Endothelial cell of umbilical vein (primary cell): ENCODE data around the gene BMPR1A. TPM values are rescaled to one million over a fixed set of nuclear protein-coding genes. Genes with fewer than 3 reads are reported as not detected.

Source experiments
- BruUV-seq: library from RNA; stranded (reverse); fragments of 400-500 nt; replicated peaks from 2 replicates; lab custom pipeline; 2021; lab: Mats Ljungman, UMichigan
- CTCF ChIA-PET: fragments of 300-600, 350-600 bp; sonication (Branson Sonifier 250); formaldehyde crosslinking; loops from one replicate; lab custom pipeline; 2021; ENCODE audit warnings: antibody characterized with exemption, inconsistent platforms; lab: Charles Lee
- POLR2A ChIA-PET: fragments of 300-600, 350-600 bp; sonication (Branson Sonifier 250); formaldehyde crosslinking; loops from one replicate; lab custom pipeline; 2021; ENCODE audit warnings: antibody characterized with exemption, inconsistent platforms; lab: Charles Lee
- DNase-seq: peaks from one replicate; pipeline ENCODE4 v3.0.0-alpha.2; 2011; ENCODE audit warnings: low read depth, low spot score
- FAIRE-seq: peaks from 2 replicates; lab custom pipeline; 2011; peaks lifted over from hg19 to GRCh38; lab: Jason Lieb, UNC
- H2AFZ ChIP-seq: 2 replicates; pipeline ENCODE4 v1.6.0; 2012; ENCODE audit warnings: low read depth, low read length, control low read depth, inconsistent platforms
- H3K27ac ChIP-seq: 2 replicates; pipeline ENCODE4 v1.5.1; 2011; ENCODE audit warnings: low read depth, mild to moderate bottlenecking, control low read depth, low read length, moderate library complexity; ENCODE audit not compliant: insufficient read depth
- H3K27me3 ChIP-seq, 2 experiments: 2 replicates each; pipeline versions ENCODE4 v1.6.0 to v1.6.1; 2011; ENCODE audit warnings: low read length in 2 of 2, mixed read lengths in 1 of 2; ENCODE audit not compliant: control insufficient read depth in 2 of 2, insufficient read depth in 2 of 2
- H3K36me3 ChIP-seq, 2 experiments: 2 replicates in 1 of 2; 3 replicates in 1 of 2; pipeline ENCODE4 v1.5.1; 2011; ENCODE audit warnings: low read length in 2 of 2, mild to moderate bottlenecking in 1 of 2, moderate library complexity in 1 of 2; ENCODE audit not compliant: control insufficient read depth in 2 of 2, insufficient read depth in 2 of 2; ENCODE audit errors: extremely low read depth in 1 of 2
- H3K4me1 ChIP-seq: 3 replicates; pipeline ENCODE4 v1.5.1; 2011; ENCODE audit warnings: mild to moderate bottlenecking, low read length; ENCODE audit not compliant: control insufficient read depth, insufficient read depth; ENCODE audit errors: extremely low read depth
- H3K4me2 ChIP-seq: 2 replicates; pipeline ENCODE4 v1.6.1; 2011; ENCODE audit warnings: low read length, control low read depth, mixed read lengths; ENCODE audit not compliant: insufficient read depth
- H3K4me3 ChIP-seq, 3 experiments: fragments of 200-600 bp in 1 of 3; sonication (generic), shearing (Covaris generic) in 1 of 3; replicated peaks in 1 of 3; 2 replicates each; pipeline ENCODE4 v1.5.1; 2011 to 2016; ENCODE audit warnings: control low read depth in 3 of 3, low read length in 3 of 3, mild to moderate bottlenecking in 2 of 3, inconsistent platforms in 1 of 3, low read depth in 1 of 3, moderate library complexity in 1 of 3; ENCODE audit not compliant: insufficient read depth in 1 of 3
- H3K79me2 ChIP-seq: 2 replicates; pipeline ENCODE4 v1.6.0; 2012; ENCODE audit warnings: low read length, inconsistent platforms; ENCODE audit not compliant: control insufficient read depth, insufficient read depth
- H3K9ac ChIP-seq: replicated peaks from 2 replicates; pipeline ENCODE3; 2011; ENCODE audit warnings: low read length, control low read depth; ENCODE audit not compliant: insufficient read depth; ENCODE audit errors: extremely low read depth
- H3K9me1 ChIP-seq: replicated peaks from 3 replicates; pipeline ENCODE4 v1.6.0; 2011; ENCODE audit warnings: mild to moderate bottlenecking, low read length; ENCODE audit not compliant: control insufficient read depth, insufficient read depth; ENCODE audit errors: extremely low read depth
- H3K9me3 ChIP-seq: replicated peaks from 2 replicates; pipeline ENCODE4 v1.5.1; 2012; ENCODE audit warnings: low read length, inconsistent platforms; ENCODE audit not compliant: control insufficient read depth, insufficient read depth
- H4K20me1 ChIP-seq: replicated peaks from 2 replicates; pipeline ENCODE3; 2011; ENCODE audit warnings: mild to moderate bottlenecking, low read length; ENCODE audit not compliant: control insufficient read depth, insufficient read depth; ENCODE audit errors: extremely low read depth
- CTCF ChIP-seq, 2 donors: IDR thresholded peaks; 1 replicate in 1 of 2; 2 replicates in 1 of 2; pipeline ENCODE4 v1.5.1; 2011; ENCODE audit warnings: low read length in 2 of 2, mild to moderate bottlenecking in 2 of 2, moderate library complexity in 2 of 2, control low read depth in 1 of 2, inconsistent platforms in 1 of 2, low read depth in 1 of 2; ENCODE audit not compliant: insufficient read depth in 1 of 2; ENCODE audit errors: extremely low read depth in 1 of 2
- EZH2 ChIP-seq: IDR thresholded peaks from 2 replicates; pipeline ENCODE4 v1.6.1; 2012; ENCODE audit warnings: borderline replicate concordance, low read depth, mild to moderate bottlenecking, moderate library complexity, low read length, inconsistent platforms; ENCODE audit not compliant: severe bottlenecking
- FOS ChIP-seq: IDR thresholded peaks from 2 replicates; pipeline ENCODE4 v1.6.1; 2011; ENCODE audit warnings: mild to moderate bottlenecking, low read length, moderate library complexity, borderline replicate concordance; ENCODE audit not compliant: insufficient read depth
- GATA2 ChIP-seq: IDR thresholded peaks from 2 replicates; pipeline ENCODE4 v1.7.0; 2011; ENCODE audit warnings: low read depth, mild to moderate bottlenecking, moderate library complexity, mixed read lengths, low read length; ENCODE audit not compliant: insufficient read length, insufficient read depth
- JUN ChIP-seq: IDR thresholded peaks from 2 replicates; pipeline ENCODE4 v1.6.1; 2011; ENCODE audit warnings: borderline replicate concordance, low read depth; ENCODE audit not compliant: insufficient read length, insufficient read depth
- MAX ChIP-seq: IDR thresholded peaks from 2 replicates; pipeline ENCODE4 v1.6.1; 2011; ENCODE audit not compliant: insufficient read depth, insufficient read length
- MYC ChIP-seq: IDR thresholded peaks from one replicate; pipeline ENCODE4 v1.6.1; 2011; ENCODE audit warnings: mild to moderate bottlenecking, low read depth, low read length
- POLR2A ChIP-seq: IDR thresholded peaks from 2 replicates; pipeline ENCODE4 v1.6.1; 2012; ENCODE audit warnings: low read depth, mild to moderate bottlenecking, control low read depth, low read length
- POLR2AphosphoS5 ChIP-seq: IDR thresholded peaks from 2 replicates; pipeline ENCODE4 v1.6.1; 2012; ENCODE audit warnings: low read depth, mild to moderate bottlenecking, control low read depth, low read length, moderate library complexity; ENCODE audit not compliant: insufficient read depth
- dilution Hi-C: fragments of 300-500 bp; cut with MboI; formaldehyde crosslinking; loops from one replicate; pipeline ENCODE4 v1.15.0; 2019; ENCODE audit warnings: low sequenced_read_pairs; ENCODE audit not compliant: extremely low pct_ligation_motif_present
- intact Hi-C: fragments of 100-400 bp; cut with micrococcal nuclease; formaldehyde crosslinking; loops from one replicate; pipeline ENCODE4 v1.10.0; 2022
- polyA plus RNA-seq, 4 experiments: library from polyadenylated mRNA; depleted of rRNA in 3 of 4; stranded (reverse) in 3 of 4; unstranded in 1 of 4; fragments of >200 nt; gene quantifications; 2 replicates each; pipeline versions ENCODE4 v1.2.1 to v1.2.3, GENCODE V29; 2011 to 2012; ENCODE audit warnings: missing spikeins in 1 of 4
- total RNA-seq: library from RNA; stranded (reverse); gene quantifications from 2 replicates; pipeline ENCODE4 v1.2.3, GENCODE V29; 2021

BMPR1A gene
- total and polyA plus RNA-seq, 2 donors (not counting 3 experiments of a cell fraction or from before 2014, with no cell fraction given), result not detected

GRCh38 chr10:86725980-86726676, 30.3 kb upstream of the BMPR1A start:
- Histone ChIP-seq H2AFZ (no peak overlapping the region), H3K36me3 (no peaks in the 10 kb centered on the region), H3K4me1 (no peaks in the 10 kb centered on the region), H3K79me2 (no peaks in the 10 kb centered on the region), H3K27me3 (peaks cover 68 to 71% of the 10 kb centered on the region in 2 experiments), H3K4me2 (no peak overlapping the region), H3K4me3 (no peak overlapping the region), H3K9me1 (no peaks in the 10 kb centered on the region), H4K20me1 (no peaks in the 10 kb centered on the region), H3K9me3 (no peaks in the 10 kb centered on the region), H3K27ac (no peak overlapping the region), H3K9ac (no peak overlapping the region)
- no TSS peak for BruUV-seq
- FAIRE-seq, result no peak
- intact Hi-C loops (loop anchor here (2.0 kb wide), 1 partner anchor 19 kb away; no protein-coding TSS in a partner anchor), dilution Hi-C loops (no loop called here)
- ChIA-PET POLR2A (no interaction called here), CTCF (interaction anchor here (1.1 kb wide), 1 partner anchor 14 kb away, joined by 3 read pairs; no protein-coding TSS in a partner anchor)
- DNase-seq, result no peak
- TF ChIP-seq JUN (no peak), FOS (no peak), GATA2 (no peak), MYC (no peak), POLR2A (no peak), POLR2AphosphoS5 (no peak), CTCF (IDR thresholded peaks at IDR 0.05; ENCODE audit: extremely low read depth in 1 of 2, insufficient read depth in 1 of 2, low read depth in 1 of 2, low read length in 2 of 2) (no peak), EZH2 (no peak), MAX (no peak)
